ENCODE results near the gene REN.

The REN gene

GRCh38 chr1:204112876-204113730, 53.0 kb downstream of the REN start:
- Histone ChIP-seq H3K4me3 (ENCODE audit: low read depth in 1 of 2, low read length in 2 of 2) (no peak overlapping the region), H3K27ac (ENCODE audit: low read depth, low read length) (no peak overlapping the region)

GRCh38 chr1:204110894-204111633, 55.1 kb downstream of the REN start:
- H3K27ac ChIP-seq (ENCODE audit: low read depth, low read length) = no peak overlapping the region
- H3K9ac ChIP-seq (ENCODE audit: low read length) = no peak overlapping the region
- peaks cover 10% of the 10 kb centered on the region for H3K36me3 ChIP-seq (ENCODE audit: insufficient read depth, low read length)
- no peaks in the 10 kb centered on the region for H3K27me3 ChIP-seq (ENCODE audit: control insufficient read depth in 1 of 2, insufficient read depth in 2 of 2, low read length in 2 of 2)
- no peaks in the 10 kb centered on the region for H3K9me3 ChIP-seq (ENCODE audit: low read length)
- no peak overlapping the region for H3K4me3 ChIP-seq (ENCODE audit: low read depth in 1 of 2, low read length in 2 of 2)
- H3K4me1 ChIP-seq (ENCODE audit: insufficient read depth, low read length) = peaks cover 25% of the 10 kb centered on the region

More at GRCh38 chr1:204112876-204113730, 53.0 kb downstream of the REN start:
- Histone ChIP-seq H3K36me3 (ENCODE audit: insufficient read depth, low read length) (peaks cover 28% of the 10 kb centered on the region), H3K4me1 (ENCODE audit: insufficient read depth, low read length) (peaks cover 16% of the 10 kb centered on the region), H3K9me3 (ENCODE audit: low read length) (no peaks in the 10 kb centered on the region), H3K9ac (ENCODE audit: low read length) (no peak overlapping the region), H3K27me3 (ENCODE audit: control insufficient read depth in 1 of 2, insufficient read depth in 2 of 2, low read length in 2 of 2) (no peaks in the 10 kb centered on the region)

GRCh38 chr1:204108312-204109141, 57.6 kb downstream of the REN start:
- H3K4me1 ChIP-seq (ENCODE audit: insufficient read depth, low read length) = peaks cover 28% of the 10 kb centered on the region
- no peak overlapping the region for H3K4me3 ChIP-seq (ENCODE audit: low read depth in 1 of 2, low read length in 2 of 2)
- no peaks in the 10 kb centered on the region for H3K9me3 ChIP-seq (ENCODE audit: low read length)
- no peak overlapping the region for H3K27ac ChIP-seq (ENCODE audit: low read depth, low read length)
- no peaks in the 10 kb centered on the region for H3K27me3 ChIP-seq (ENCODE audit: control insufficient read depth in 1 of 2, insufficient read depth in 2 of 2, low read length in 2 of 2)
- no peak overlapping the region for H3K9ac ChIP-seq (ENCODE audit: low read length)
- no peaks in the 10 kb centered on the region for H3K36me3 ChIP-seq (ENCODE audit: insufficient read depth, low read length)

- Histone ChIP-seq H3K36me3 (ENCODE audit: insufficient read depth, low read length) (no peaks in the 10 kb centered on the region), H3K27ac (ENCODE audit: low read depth, low read length) (no peak overlapping the region), H3K4me3 (ENCODE audit: low read depth in 1 of 2, low read length in 2 of 2) (no peak overlapping the region), H3K4me1 (ENCODE audit: insufficient read depth, low read length) (peaks cover 35% of the 10 kb centered on the region), H3K9me3 (ENCODE audit: low read length) (no peaks in the 10 kb centered on the region), H3K27me3 (ENCODE audit: control insufficient read depth in 1 of 2, insufficient read depth in 2 of 2, low read length in 2 of 2) (no peaks in the 10 kb centered on the region), H3K9ac (ENCODE audit: low read length) (no peak overlapping the region)
Measured at GRCh38 chr1:204107892-204108291, 58.2 kb downstream of the REN start.

GRCh38 chr1:204106825-204107224, 59.3 kb downstream of the REN start:
- Histone ChIP-seq H3K4me3 (ENCODE audit: low read depth in 1 of 2, low read length in 2 of 2) (no peak overlapping the region), H3K9ac (ENCODE audit: low read length) (no peak overlapping the region), H3K4me1 (ENCODE audit: insufficient read depth, low read length) (peaks cover 43% of the 10 kb centered on the region), H3K9me3 (ENCODE audit: low read length) (no peaks in the 10 kb centered on the region), H3K27me3 (ENCODE audit: control insufficient read depth in 1 of 2, insufficient read depth in 2 of 2, low read length in 2 of 2) (no peaks in the 10 kb centered on the region), H3K27ac (ENCODE audit: low read depth, low read length) (no peak overlapping the region), H3K36me3 (ENCODE audit: insufficient read depth, low read length) (no peaks in the 10 kb centered on the region)

- peaks cover 54% of the 10 kb centered on the region for H3K4me1 ChIP-seq (ENCODE audit: insufficient read depth, low read length)
Measured at GRCh38 chr1:204105131-204105515, 61.0 kb downstream of the REN start.

More at GRCh38 chr1:204105131-204105515, 61.0 kb downstream of the REN start:
- Histone ChIP-seq H3K27me3 (ENCODE audit: control insufficient read depth in 1 of 2, insufficient read depth in 2 of 2, low read length in 2 of 2) (no peaks in the 10 kb centered on the region), H3K4me3 (ENCODE audit: low read depth in 1 of 2, low read length in 2 of 2) (no peak overlapping the region), H3K9ac (ENCODE audit: low read length) (no peak overlapping the region), H3K27ac (ENCODE audit: low read depth, low read length) (no peak overlapping the region), H3K36me3 (ENCODE audit: insufficient read depth, low read length) (no peaks in the 10 kb centered on the region), H3K9me3 (ENCODE audit: low read length) (no peaks in the 10 kb centered on the region)
